NCI-H2227 treated with DMSO at 0.1 percent for 48 hours (cell line): Measurements from ENCODE around the gene EPB41L2.

Experiments used
- DNase-seq: peaks from one replicate; lab custom pipeline; 2025; lab: John Stamatoyannopoulos, UW

Gene EPB41L2

GRCh38 chr6:130975325-130975724 is 87.7 kb downstream of the EPB41L2 start:
- no peak for DNase-seq

GRCh38 chr6:130973521-130974277 is 89.3 kb downstream of the EPB41L2 start:
- no peak for DNase-seq

- DNase-seq = no peak
These were observed 91.5 kb downstream of the EPB41L2 start for GRCh38 chr6:130971504-130971903.

- no peak for DNase-seq
These were observed 92.1 kb downstream of the EPB41L2 start for GRCh38 chr6:130970839-130971410.

- DNase-seq = no peak
These were observed 93.1 kb downstream of the EPB41L2 start for GRCh38 chr6:130969791-130970491.

- no peak for DNase-seq
These were observed 93.9 kb downstream of the EPB41L2 start for GRCh38 chr6:130969166-130969565.

GRCh38 chr6:130968476-130968875 is 94.6 kb downstream of the EPB41L2 start:
- DNase-seq = no peak

- DNase-seq = no peak
These were observed 95.3 kb downstream of the EPB41L2 start for GRCh38 chr6:130967502-130968445.

- no peak for DNase-seq
These were observed 96.6 kb downstream of the EPB41L2 start for GRCh38 chr6:130966344-130966980.

GRCh38 chr6:130965656-130966055 is 97.4 kb downstream of the EPB41L2 start:
- DNase-seq = no peak

GRCh38 chr6:130964808-130965604 is 98.0 kb downstream of the EPB41L2 start:
- no peak for DNase-seq

- no peak for DNase-seq
These were observed 98.8 kb downstream of the EPB41L2 start for GRCh38 chr6:130964289-130964688.

GRCh38 chr6:130962966-130963365 is 100.1 kb downstream of the EPB41L2 start:
- no peak for DNase-seq

GRCh38 chr6:130961148-130961547 is 101.9 kb downstream of the EPB41L2 start:
- DNase-seq = no peak

- DNase-seq = no peak
These were observed 103.1 kb downstream of the EPB41L2 start for GRCh38 chr6:130959951-130960350.

- no peak for DNase-seq
These were observed 104.6 kb downstream of the EPB41L2 start for GRCh38 chr6:130958468-130958867.

- no peak for DNase-seq
These were observed 107.3 kb downstream of the EPB41L2 start for GRCh38 chr6:130955755-130956154.

GRCh38 chr6:130949553-130949952 is 113.5 kb downstream of the EPB41L2 start:
- DNase-seq = no peak

GRCh38 chr6:130947464-130947863 is 115.6 kb downstream of the EPB41L2 start:
- DNase-seq = no peak

GRCh38 chr6:130946076-130946475 is 117.0 kb downstream of the EPB41L2 start:
- no peak for DNase-seq
